GM23338 (cell line): ENCODE data around the gene EPHB1.

Source experiments
- CREB1 ChIP-seq: fragments of 250-450 bp; sonication (Bioruptor Pico); IDR thresholded peaks from 2 replicates; pipeline ENCODE4 v1.5.0; 2020; ENCODE audit warnings: low read depth, mild to moderate bottlenecking, moderate library complexity
- CTCF ChIP-seq, 2 experiments: fragments of 200-600 bp in 1 of 2; sonication (generic) in 1 of 2; conservative IDR thresholded peaks; 2 replicates each; pipeline versions ENCODE4 v1.5.1 to v1.6.1; 2016 to 2017; ENCODE audit warnings: antibody characterized with exemption in 2 of 2, low read depth in 2 of 2, mild to moderate bottlenecking in 2 of 2, moderate library complexity in 1 of 2
- EZH2 ChIP-seq: fragments of 200-600 bp; sonication (generic); IDR thresholded peaks from one replicate; pipeline ENCODE4 v1.8.0; 2017; ENCODE audit warnings: antibody characterized with exemption, mild to moderate bottlenecking, low read depth; ENCODE audit not compliant: unreplicated experiment
- EZH2phosphoT487 ChIP-seq: fragments of 200-600 bp; sonication (generic); IDR thresholded peaks from one replicate; pipeline ENCODE4 v1.8.1; 2018; ENCODE audit warnings: antibody characterized with exemption; ENCODE audit not compliant: unreplicated experiment
- POLR2AphosphoS5 ChIP-seq: IDR thresholded peaks from 2 replicates; pipeline ENCODE4 v1.6.1; 2016; ENCODE audit warnings: antibody characterized with exemption, low read depth
- TF ChIP-seq, protein P1 (sequence below): IDR thresholded peaks from one replicate; pipeline ENCODE4 v1.6.1; 2018; ENCODE audit warnings: antibody characterized with exemption; ENCODE audit not compliant: unreplicated experiment

- TF ChIP-seq CREB1 (no peak), CTCF (conservative IDR thresholded peaks at IDR 0.05; ENCODE audit: low read depth in 2 of 2) (no peak), POLR2AphosphoS5 (no peak), EZH2 (no peak), EZH2phosphoT487 (no peak)
- TF ChIP-seq, protein P1, sequence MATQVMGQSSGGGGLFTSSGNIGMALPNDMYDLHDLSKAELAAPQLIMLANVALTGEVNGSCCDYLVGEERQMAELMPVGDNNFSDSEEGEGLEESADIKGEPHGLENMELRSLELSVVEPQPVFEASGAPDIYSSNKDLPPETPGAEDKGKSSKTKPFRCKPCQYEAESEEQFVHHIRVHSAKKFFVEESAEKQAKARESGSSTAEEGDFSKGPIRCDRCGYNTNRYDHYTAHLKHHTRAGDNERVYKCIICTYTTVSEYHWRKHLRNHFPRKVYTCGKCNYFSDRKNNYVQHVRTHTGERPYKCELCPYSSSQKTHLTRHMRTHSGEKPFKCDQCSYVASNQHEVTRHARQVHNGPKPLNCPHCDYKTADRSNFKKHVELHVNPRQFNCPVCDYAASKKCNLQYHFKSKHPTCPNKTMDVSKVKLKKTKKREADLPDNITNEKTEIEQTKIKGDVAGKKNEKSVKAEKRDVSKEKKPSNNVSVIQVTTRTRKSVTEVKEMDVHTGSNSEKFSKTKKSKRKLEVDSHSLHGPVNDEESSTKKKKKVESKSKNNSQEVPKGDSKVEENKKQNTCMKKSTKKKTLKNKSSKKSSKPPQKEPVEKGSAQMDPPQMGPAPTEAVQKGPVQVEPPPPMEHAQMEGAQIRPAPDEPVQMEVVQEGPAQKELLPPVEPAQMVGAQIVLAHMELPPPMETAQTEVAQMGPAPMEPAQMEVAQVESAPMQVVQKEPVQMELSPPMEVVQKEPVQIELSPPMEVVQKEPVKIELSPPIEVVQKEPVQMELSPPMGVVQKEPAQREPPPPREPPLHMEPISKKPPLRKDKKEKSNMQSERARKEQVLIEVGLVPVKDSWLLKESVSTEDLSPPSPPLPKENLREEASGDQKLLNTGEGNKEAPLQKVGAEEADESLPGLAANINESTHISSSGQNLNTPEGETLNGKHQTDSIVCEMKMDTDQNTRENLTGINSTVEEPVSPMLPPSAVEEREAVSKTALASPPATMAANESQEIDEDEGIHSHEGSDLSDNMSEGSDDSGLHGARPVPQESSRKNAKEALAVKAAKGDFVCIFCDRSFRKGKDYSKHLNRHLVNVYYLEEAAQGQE = no peak
Observed at GRCh38 chr3:135034291-135034768, 239.3 kb downstream of the EPHB1 start.
